Adrenal gland (tissue), 5 donors: Measurements from ENCODE around the gene CYBC1.

ENCODE experiments used
- CTCF ChIP-seq, 6 experiments: fragments of 450-650 bp in 4 of 6; fragments of 200-600 bp in 2 of 6; sonication (generic) in 1 of 6; IDR thresholded peaks; 1 replicate in 5 of 6; 2 replicates in 1 of 6; pipeline versions ENCODE4 v1.5.1 to v1.8.0; 2016 to 2021; ENCODE audit warnings: antibody characterized with exemption in 6 of 6, mild to moderate bottlenecking in 2 of 6, moderate library complexity in 1 of 6
- POLR2A ChIP-seq, 2 donors: fragments of 450-650 bp; IDR thresholded peaks; one replicate each; pipeline ENCODE4 v1.6.1; 2017; ENCODE audit warnings: antibody characterized with exemption in 2 of 2, mild to moderate bottlenecking in 2 of 2, moderate library complexity in 1 of 2
- donor health status: DM: no; HTN: no; CAD: no.

GRCh38 chr17:82406131-82406671, 44.4 kb downstream of the CYBC1 start:
- TF ChIP-seq CTCF (IDR thresholded peaks at IDR 0.05) (no peak), POLR2A (IDR thresholded peaks at IDR 0.05) (no peak)
